Suprapubic skin (tissue), 4 donors: ENCODE measurements around the gene DYNC2LI1.

Experiments used
- CTCF ChIP-seq, 2 donors: fragments of 200-600 bp in 1 of 2; fragments of 450-650 bp in 1 of 2; sonication (generic) in 1 of 2; IDR thresholded peaks; one replicate each; pipeline ENCODE4 v1.5.1; 2016 to 2019; ENCODE audit warnings: antibody characterized with exemption in 2 of 2, mild to moderate bottlenecking in 1 of 2, moderate library complexity in 1 of 2
- EP300 ChIP-seq: sonication (generic); formaldehyde crosslinking; IDR thresholded peaks from one replicate; pipeline ENCODE4 v1.6.1; 2017; ENCODE audit warnings: antibody characterized with exemption
- POLR2A ChIP-seq, 2 donors: fragments of 450-650 bp; IDR thresholded peaks; one replicate each; pipeline ENCODE4 v1.6.1; 2017; ENCODE audit warnings: antibody characterized with exemption in 2 of 2, mild to moderate bottlenecking in 2 of 2, moderate library complexity in 2 of 2
- POLR2AphosphoS5 ChIP-seq, 3 donors: sonication (generic); formaldehyde crosslinking; IDR thresholded peaks; one replicate each; pipeline ENCODE4 v1.6.1; 2017; ENCODE audit warnings: antibody characterized with exemption in 3 of 3

GRCh38 chr2:43814711-43815110, 40.9 kb downstream of the DYNC2LI1 start:
- no peak for TF ChIP-seq EP300
- TF ChIP-seq CTCF (IDR thresholded peaks at IDR 0.05) = no peak
- TF ChIP-seq POLR2A (IDR thresholded peaks at IDR 0.05) = no peak
- no peak for TF ChIP-seq POLR2AphosphoS5 (IDR thresholded peaks at IDR 0.05)
